Mucosa of descending colon (tissue), 3 donors: ENCODE measurements around the gene FMNL3. TPM values are rescaled to one million over a fixed set of nuclear protein-coding genes. Genes with fewer than 3 reads are reported as not detected.
"Not testable (repeated sequence)": the region's sequence is repeated elsewhere in the genome, so short reads cannot be mapped to it uniquely, and the experiment has no call there.

Experiments used
- ATAC-seq: fragments of 200-7000 bp; cut with Tn5 transposase; one replicate; pipeline ENCODE4 v1.9.1; 2020; ENCODE audit warnings: mild to moderate bottlenecking, moderate library complexity
- DNase-seq, 3 donors: peaks; one replicate each; pipeline ENCODE4 v3.0.0-alpha.2; 2020
- H3K36me3 ChIP-seq: fragments of 200-600 bp; one replicate; pipeline ENCODE4 v1.8.0; 2021; ENCODE audit warnings: low read depth, mild to moderate bottlenecking
- H3K4me1 ChIP-seq: fragments of 200-600 bp; one replicate; pipeline ENCODE4 v1.8.0; 2021; ENCODE audit warnings: low read depth, mild to moderate bottlenecking
- H3K4me3 ChIP-seq: fragments of 200-600 bp; one replicate; pipeline ENCODE4 v1.8.0; 2021; ENCODE audit warnings: mild to moderate bottlenecking
- H3K9me3 ChIP-seq: fragments of 200-600 bp; one replicate; pipeline ENCODE4 v1.8.0; 2021; ENCODE audit warnings: mild to moderate bottlenecking
- CTCF ChIP-seq: fragments of 200-600 bp; IDR thresholded peaks from one replicate; pipeline ENCODE4 v1.8.0; 2022; ENCODE audit warnings: antibody characterized with exemption, mild to moderate bottlenecking
- intact Hi-C, 2 donors: fragments of 100-400 bp; cut with DNase I in 1 of 2; cut with micrococcal nuclease in 1 of 2; formaldehyde crosslinking; loops; one replicate each; pipeline versions ENCODE4 v1.11.0 to v1.11.1; 2022; cut with DNase I, micrococcal nuclease
- total RNA-seq, 3 donors: library from RNA; stranded (reverse); fragmentation: NEBNext Ultra II Directional in 2 of 3; extraction: Animal tissue kit (Norgen Biotek cat#: 25700) in 2 of 3; gene quantifications; one replicate each; pipeline versions ENCODE4 v1.2.1 to v1.2.4, GENCODE V29; 2021 to 2023
- donor health status: DM: no; HTN: no; CAD: no; lungs with moderate emphysema.
- donor health status: DM: no; HTN: no; CAD: no.
- donor health status: DM: no; HTN: yes; CAD: no.

FMNL3 gene
- total RNA-seq, 3 donors from 2014 or later, result 4.2 to 13.4 (median 7.1) TPM

DNA sequence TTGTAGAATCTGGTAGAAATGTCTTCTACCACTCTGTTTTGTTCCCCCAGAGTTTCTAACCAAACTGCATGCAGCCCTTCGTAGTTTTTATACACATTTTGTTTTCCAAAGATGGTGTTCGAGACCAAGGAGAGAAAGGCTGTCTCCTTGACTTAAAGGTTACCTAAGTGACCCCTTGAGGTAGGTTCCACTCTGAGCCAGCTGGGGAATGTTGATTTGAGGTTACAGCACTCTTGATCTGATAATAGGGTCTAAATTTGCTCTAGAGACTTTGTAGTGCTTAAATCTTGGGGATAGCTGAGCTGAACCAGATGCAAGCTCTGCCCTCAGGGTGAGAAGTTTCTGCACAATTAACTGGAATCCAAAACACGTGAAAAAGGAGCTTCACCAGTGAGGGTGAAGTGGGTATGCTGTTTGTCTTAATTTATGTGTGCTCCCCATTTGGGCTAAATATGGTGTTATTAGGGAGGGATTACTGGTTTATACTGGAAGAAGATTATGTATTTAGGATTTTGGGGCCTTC, 37.2 kb upstream of the FMNL3 start:
- intact Hi-C loops, result no loop called here
- TF ChIP-seq CTCF, result no peak
- DNase-seq (no peak), ATAC-seq (no peak)
- H3K9me3 ChIP-seq, result no peaks in the 10 kb centered on the region
- no peak overlapping the region for H3K4me3 ChIP-seq
- no peaks in the 10 kb centered on the region for H3K36me3 ChIP-seq
- peaks cover 21% of the 10 kb centered on the region for H3K4me1 ChIP-seq

GRCh38 chr12:49741882-49742620, 34.8 kb upstream of the FMNL3 start:
- intact Hi-C loops, result no loop called here
- DNase-seq (peak; percentile 89 to 94 (median 92)), ATAC-seq (peak; percentile 84)
- Histone ChIP-seq H3K36me3 (no peaks in the 10 kb centered on the region), H3K9me3 (no peaks in the 10 kb centered on the region), H3K4me1 (peaks cover 18% of the 10 kb centered on the region), H3K4me3 (peak overlapping the region; percentile 58)
- TF ChIP-seq CTCF, result no peak

DNA sequence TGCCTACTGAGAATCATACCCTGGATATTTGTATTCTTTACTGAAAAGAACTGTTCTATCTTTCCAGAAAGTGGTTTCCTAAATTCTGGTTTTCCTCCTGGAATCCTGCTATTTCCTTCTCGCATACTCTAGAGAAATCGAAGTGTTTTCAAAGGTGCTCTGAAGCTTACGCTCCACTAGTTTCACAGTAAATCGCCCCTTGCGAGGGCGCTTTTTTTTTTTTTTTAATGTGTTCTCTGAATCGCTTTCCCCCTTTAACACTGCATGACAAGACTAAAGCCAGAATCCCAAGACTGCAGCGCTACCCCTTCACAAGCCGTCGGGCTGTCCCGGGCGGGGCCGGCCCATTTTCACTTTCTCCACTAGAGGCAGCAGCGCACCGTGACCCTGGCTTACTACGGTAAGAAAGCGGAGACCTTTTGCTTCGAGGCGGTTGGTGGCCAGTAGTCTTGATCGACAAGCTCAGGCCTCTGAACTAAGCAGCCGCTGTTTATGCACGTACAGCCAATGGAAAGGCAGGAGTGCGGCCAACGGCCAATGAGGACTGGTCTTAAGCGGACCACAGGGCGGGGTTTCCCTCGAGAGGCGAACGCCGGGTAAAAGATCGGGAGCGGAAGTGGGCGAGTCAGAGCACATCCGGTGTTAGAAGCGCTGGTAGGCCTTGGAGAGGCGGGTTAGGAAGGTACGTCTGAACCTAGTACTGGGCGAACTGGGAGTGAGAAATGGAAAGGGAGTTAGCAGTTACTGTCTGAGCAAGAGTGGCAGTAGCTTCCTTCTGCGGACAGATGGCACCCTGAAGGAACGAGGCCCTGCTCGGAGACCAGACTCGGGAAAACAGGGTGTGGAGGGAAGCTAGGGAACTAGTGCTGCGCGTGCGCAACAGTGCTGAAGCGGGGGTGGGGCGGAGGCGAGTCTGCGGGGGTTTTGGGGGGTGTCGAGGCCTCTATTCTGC, 34.0 kb upstream of the FMNL3 start, which contains the start of gene TMBIM6:
Gene TMBIM6 (plus strand): TSS at position 628 of the 952 bp plus-strand sequence. CDS start 10,937 bp downstream, outside the sequence.
- Histone ChIP-seq H3K9me3 (no peaks in the 10 kb centered on the region), H3K4me1 (peaks cover 18% of the 10 kb centered on the region), H3K36me3 (no peaks in the 10 kb centered on the region), H3K4me3 (peak within 1 kb of the TSS; percentile 58)
- intact Hi-C loops, result no loop called here
- ATAC-seq (peak; percentile 94), DNase-seq (peak; percentile 98 to 100 (median 99))
- TF ChIP-seq CTCF, result peak; percentile 96

DNA sequence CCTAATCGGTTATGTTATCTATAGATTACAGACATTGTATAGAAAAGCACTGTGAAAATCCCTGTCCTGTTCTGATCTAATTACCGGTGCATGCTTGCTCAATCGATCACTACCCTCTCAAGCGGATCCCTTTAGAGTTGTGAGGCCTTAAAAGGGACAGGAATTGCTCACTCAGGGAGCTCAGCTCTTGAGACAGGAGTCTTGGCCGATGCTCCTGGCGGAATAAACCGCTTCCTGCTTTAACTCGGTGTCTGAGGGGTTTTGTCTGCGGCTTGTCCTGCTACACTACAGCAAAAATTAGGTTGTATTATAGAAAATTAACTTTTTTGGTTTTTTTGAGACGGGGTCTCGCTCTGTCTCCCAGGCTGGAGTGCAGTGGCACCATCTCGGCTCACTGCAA, 33.1 kb upstream of the FMNL3 start:
- H3K4me3 ChIP-seq, H3K9me3 ChIP-seq, H3K36me3 ChIP-seq, intact Hi-C loops, DNase-seq, ATAC-seq: not testable (repeated sequence)
- H3K4me1 ChIP-seq, result peaks cover 18% of the 10 kb centered on the region

DNA sequence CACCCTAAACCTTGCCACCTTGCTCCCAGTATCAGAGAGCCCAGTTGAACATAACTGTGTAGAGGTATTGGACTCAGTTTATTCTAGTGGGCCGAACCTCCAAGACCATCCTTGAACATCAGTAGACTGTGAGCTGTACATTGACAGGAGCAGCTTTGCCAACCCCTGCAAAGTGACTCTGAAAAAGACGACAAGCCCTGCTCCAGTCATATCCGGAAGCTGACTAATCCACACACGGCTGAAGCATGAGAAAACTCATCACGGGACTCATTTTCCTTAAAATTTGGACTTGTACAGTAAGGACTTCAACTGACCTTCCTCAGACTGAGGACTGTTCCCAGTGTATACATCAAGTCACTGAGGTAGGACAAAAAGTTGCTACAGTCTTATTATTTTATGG, 31.5 kb upstream of the FMNL3 start:
- H3K36me3 ChIP-seq, H3K9me3 ChIP-seq, DNase-seq, H3K4me3 ChIP-seq, intact Hi-C loops, ATAC-seq: not testable (repeated sequence)
- H3K4me1 ChIP-seq, result peaks cover 14% of the 10 kb centered on the region

- H3K9me3 ChIP-seq, DNase-seq, intact Hi-C loops, H3K36me3 ChIP-seq, H3K4me1 ChIP-seq, ATAC-seq, H3K4me3 ChIP-seq: not testable (repeated sequence)
Measured at GRCh38 chr12:49734900-49735299, 27.7 kb upstream of the FMNL3 start.
